Epithelial cell of proximal tubule (primary cell): ENCODE results near the gene PKHD1. TPM values are rescaled to one million over a fixed set of nuclear protein-coding genes. Genes with fewer than 3 reads are reported as not detected.

Source experiments
- DNase-seq: peaks from one replicate; pipeline ENCODE4 v3.0.0-alpha.2; 2011; ENCODE audit warnings: low read depth
- H3K4me3 ChIP-seq: 2 replicates; pipeline ENCODE4 v1.5.1; 2011; ENCODE audit warnings: low read depth, mild to moderate bottlenecking, low read length
- CTCF ChIP-seq: conservative IDR thresholded peaks from 2 replicates; pipeline ENCODE4 v1.5.1; 2012; ENCODE audit warnings: low read depth, mild to moderate bottlenecking, low read length
- total RNA-seq: library from RNA; depleted of rRNA; stranded (reverse); fragments of >200 nt; gene quantifications from 2 replicates; pipeline ENCODE4 v1.2.3, GENCODE V29; 2015

PKHD1 gene
- total RNA-seq, 1 donor from 2014 or later: 1.7 TPM

- H3K4me3 ChIP-seq: no peak overlapping the region
- no peak for TF ChIP-seq CTCF
- DNase-seq: no peak
Measured at GRCh38 chr6:51792273-51793030, 295.0 kb downstream of the PKHD1 start.

- H3K4me3 ChIP-seq: no peak overlapping the region
- no peak for DNase-seq
- TF ChIP-seq CTCF: no peak
Measured at GRCh38 chr6:51790946-51791345, 296.5 kb downstream of the PKHD1 start.

GRCh38 chr6:51788121-51788520 lies 299.3 kb downstream of the PKHD1 start:
- no peak for DNase-seq
- H3K4me3 ChIP-seq: no peak overlapping the region
- TF ChIP-seq CTCF: no peak

GRCh38 chr6:51778666-51779065 lies 308.7 kb downstream of the PKHD1 start:
- no peak for TF ChIP-seq CTCF
- H3K4me3 ChIP-seq: no peak overlapping the region
- DNase-seq: peak; percentile 38

- no peak for DNase-seq
- no peak overlapping the region for H3K4me3 ChIP-seq
- TF ChIP-seq CTCF: no peak
Measured at GRCh38 chr6:51777618-51778017, 309.8 kb downstream of the PKHD1 start.

- H3K4me3 ChIP-seq: no peak overlapping the region
- no peak for TF ChIP-seq CTCF
- no peak for DNase-seq
Measured at GRCh38 chr6:51775942-51776860, 311.2 kb downstream of the PKHD1 start.

- no peak overlapping the region for H3K4me3 ChIP-seq
- DNase-seq: no peak
- TF ChIP-seq CTCF: no peak
Measured at GRCh38 chr6:51768087-51768486, 319.3 kb downstream of the PKHD1 start.
